Neural cell (in vitro differentiated cells): ENCODE measurements around the gene IGSF11.

Source experiments
- EP300 ChIP-seq: fragments of 450-650 bp; conservative IDR thresholded peaks from 2 replicates; pipeline ENCODE4 v1.6.1; 2014; ENCODE audit warnings: antibody characterized with exemption, mild to moderate bottlenecking, moderate library complexity; ENCODE audit not compliant: poor library complexity, severe bottlenecking
- EZH2 ChIP-seq: fragments of 200-600, 300-800 bp; shearing (Covaris generic), sonication (generic); IDR thresholded peaks from 2 replicates; pipeline ENCODE4 v1.6.1; 2014; ENCODE audit warnings: antibody characterized with exemption, low read length, borderline replicate concordance, mild to moderate bottlenecking; ENCODE audit not compliant: insufficient read depth, poor library complexity, severe bottlenecking
- MXI1 ChIP-seq: fragments of 450-650 bp; conservative IDR thresholded peaks from 2 replicates; pipeline ENCODE4 v1.6.1; 2014; ENCODE audit warnings: antibody characterized with exemption, mild to moderate bottlenecking; ENCODE audit not compliant: poor library complexity, severe bottlenecking
- POLR2AphosphoS5 ChIP-seq: IDR thresholded peaks from 2 replicates; pipeline ENCODE4 v1.6.1; 2012
- RAD21 ChIP-seq: fragments of 450-650 bp; conservative IDR thresholded peaks from 2 replicates; pipeline ENCODE4 v1.6.1; 2014; ENCODE audit warnings: antibody characterized with exemption, mild to moderate bottlenecking, moderate library complexity
- SMC3 ChIP-seq: fragments of 450-650 bp; conservative IDR thresholded peaks from 2 replicates; pipeline ENCODE4 v1.6.1; 2014; ENCODE audit warnings: antibody characterized with exemption, mild to moderate bottlenecking, moderate library complexity; ENCODE audit not compliant: poor library complexity
- TAF1 ChIP-seq: IDR thresholded peaks from 2 replicates; pipeline ENCODE4 v1.6.1; 2012; ENCODE audit warnings: low read depth
- TF ChIP-seq, protein P1 (sequence below): IDR thresholded peaks from 2 replicates; pipeline ENCODE4 v1.6.1; 2012; ENCODE audit warnings: borderline replicate concordance
- TF ChIP-seq, protein P2 (sequence below): fragments of 450-650 bp; IDR thresholded peaks from 2 replicates; pipeline ENCODE4 v1.5.1; 2014; ENCODE audit warnings: antibody characterized with exemption, mild to moderate bottlenecking, moderate library complexity; ENCODE audit not compliant: poor library complexity, severe bottlenecking

DNA sequence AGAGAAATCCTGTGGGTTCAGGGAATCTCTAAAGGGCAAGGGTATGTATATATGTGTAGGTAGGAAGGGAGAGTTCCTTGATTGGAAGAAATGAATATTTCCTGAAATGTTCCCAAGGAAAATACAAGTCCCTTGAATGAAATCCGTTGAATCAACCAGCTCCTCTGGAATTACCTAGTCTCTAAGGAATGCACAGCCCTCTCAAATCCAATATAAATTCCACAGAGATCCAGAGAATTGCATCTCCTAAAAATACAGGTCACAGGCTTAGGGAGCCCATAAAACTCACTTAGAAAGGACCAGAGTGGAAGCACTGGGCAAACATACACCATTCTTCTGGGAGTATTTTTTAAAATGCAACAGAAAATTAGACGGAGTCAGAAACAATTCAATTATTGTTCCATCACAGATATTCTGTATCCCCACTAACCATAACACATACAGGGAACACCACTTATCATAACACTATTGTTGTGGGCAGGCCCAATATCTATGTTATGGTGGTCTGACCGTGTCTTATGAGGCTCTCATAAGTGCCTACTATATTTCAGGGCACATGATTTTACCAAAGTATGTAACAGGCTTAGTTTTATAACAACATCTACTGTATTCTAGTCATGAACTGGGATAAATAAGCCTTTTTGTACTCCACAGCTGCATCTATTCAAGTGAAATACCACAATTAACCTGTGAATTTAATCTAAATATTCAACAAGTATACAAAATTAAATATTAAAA, 43.7 kb downstream of the IGSF11 start:
- TF ChIP-seq, protein P1, sequence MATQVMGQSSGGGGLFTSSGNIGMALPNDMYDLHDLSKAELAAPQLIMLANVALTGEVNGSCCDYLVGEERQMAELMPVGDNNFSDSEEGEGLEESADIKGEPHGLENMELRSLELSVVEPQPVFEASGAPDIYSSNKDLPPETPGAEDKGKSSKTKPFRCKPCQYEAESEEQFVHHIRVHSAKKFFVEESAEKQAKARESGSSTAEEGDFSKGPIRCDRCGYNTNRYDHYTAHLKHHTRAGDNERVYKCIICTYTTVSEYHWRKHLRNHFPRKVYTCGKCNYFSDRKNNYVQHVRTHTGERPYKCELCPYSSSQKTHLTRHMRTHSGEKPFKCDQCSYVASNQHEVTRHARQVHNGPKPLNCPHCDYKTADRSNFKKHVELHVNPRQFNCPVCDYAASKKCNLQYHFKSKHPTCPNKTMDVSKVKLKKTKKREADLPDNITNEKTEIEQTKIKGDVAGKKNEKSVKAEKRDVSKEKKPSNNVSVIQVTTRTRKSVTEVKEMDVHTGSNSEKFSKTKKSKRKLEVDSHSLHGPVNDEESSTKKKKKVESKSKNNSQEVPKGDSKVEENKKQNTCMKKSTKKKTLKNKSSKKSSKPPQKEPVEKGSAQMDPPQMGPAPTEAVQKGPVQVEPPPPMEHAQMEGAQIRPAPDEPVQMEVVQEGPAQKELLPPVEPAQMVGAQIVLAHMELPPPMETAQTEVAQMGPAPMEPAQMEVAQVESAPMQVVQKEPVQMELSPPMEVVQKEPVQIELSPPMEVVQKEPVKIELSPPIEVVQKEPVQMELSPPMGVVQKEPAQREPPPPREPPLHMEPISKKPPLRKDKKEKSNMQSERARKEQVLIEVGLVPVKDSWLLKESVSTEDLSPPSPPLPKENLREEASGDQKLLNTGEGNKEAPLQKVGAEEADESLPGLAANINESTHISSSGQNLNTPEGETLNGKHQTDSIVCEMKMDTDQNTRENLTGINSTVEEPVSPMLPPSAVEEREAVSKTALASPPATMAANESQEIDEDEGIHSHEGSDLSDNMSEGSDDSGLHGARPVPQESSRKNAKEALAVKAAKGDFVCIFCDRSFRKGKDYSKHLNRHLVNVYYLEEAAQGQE, result no peak
- TF ChIP-seq, protein P2, sequence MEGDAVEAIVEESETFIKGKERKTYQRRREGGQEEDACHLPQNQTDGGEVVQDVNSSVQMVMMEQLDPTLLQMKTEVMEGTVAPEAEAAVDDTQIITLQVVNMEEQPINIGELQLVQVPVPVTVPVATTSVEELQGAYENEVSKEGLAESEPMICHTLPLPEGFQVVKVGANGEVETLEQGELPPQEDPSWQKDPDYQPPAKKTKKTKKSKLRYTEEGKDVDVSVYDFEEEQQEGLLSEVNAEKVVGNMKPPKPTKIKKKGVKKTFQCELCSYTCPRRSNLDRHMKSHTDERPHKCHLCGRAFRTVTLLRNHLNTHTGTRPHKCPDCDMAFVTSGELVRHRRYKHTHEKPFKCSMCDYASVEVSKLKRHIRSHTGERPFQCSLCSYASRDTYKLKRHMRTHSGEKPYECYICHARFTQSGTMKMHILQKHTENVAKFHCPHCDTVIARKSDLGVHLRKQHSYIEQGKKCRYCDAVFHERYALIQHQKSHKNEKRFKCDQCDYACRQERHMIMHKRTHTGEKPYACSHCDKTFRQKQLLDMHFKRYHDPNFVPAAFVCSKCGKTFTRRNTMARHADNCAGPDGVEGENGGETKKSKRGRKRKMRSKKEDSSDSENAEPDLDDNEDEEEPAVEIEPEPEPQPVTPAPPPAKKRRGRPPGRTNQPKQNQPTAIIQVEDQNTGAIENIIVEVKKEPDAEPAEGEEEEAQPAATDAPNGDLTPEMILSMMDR, result no peak
- no peak for TF ChIP-seq SMC3
- no peak for TF ChIP-seq RAD21
- no peak for TF ChIP-seq EZH2
- TF ChIP-seq POLR2AphosphoS5, result no peak
- no peak for TF ChIP-seq TAF1
- no peak for TF ChIP-seq EP300
- TF ChIP-seq MXI1, result no peak
